ENCODE results near the gene LRRC56.

The LRRC56 gene

GRCh38 chr11:562046-562645 is 24.8 kb downstream of the LRRC56 start:
- Histone ChIP-seq H3K36me3 (ENCODE audit: insufficient read depth, low read length) (no peaks in the 10 kb centered on the region), H3K27ac (ENCODE audit: low read depth, low read length) (no peak overlapping the region), H2AFZ (ENCODE audit: low read length, unreplicated experiment) (no peak overlapping the region), H3K4me1 (ENCODE audit: control insufficient read depth, insufficient read depth, low read length, unreplicated experiment) (peaks cover 15% of the 10 kb centered on the region), H3K27me3 (ENCODE audit: insufficient read depth, low read length) (peaks cover 13% of the 10 kb centered on the region), H3K79me2 (ENCODE audit: control insufficient read depth, insufficient read depth, low read length, unreplicated experiment) (peaks cover 14% of the 10 kb centered on the region), H3K4me3 (ENCODE audit: low read depth, low read length) (peak overlapping the region; percentile 92; the same call in 1 of the 2 replicates)

GRCh38 chr11:563066-563811 is 25.9 kb downstream of the LRRC56 start:
- Histone ChIP-seq H3K79me2 (ENCODE audit: control insufficient read depth, insufficient read depth, low read length, unreplicated experiment) (peaks cover 25% of the 10 kb centered on the region), H3K36me3 (ENCODE audit: insufficient read depth, low read length) (no peaks in the 10 kb centered on the region), H3K27me3 (ENCODE audit: insufficient read depth, low read length) (peaks cover 2% of the 10 kb centered on the region; the same call in 1 of the 2 replicates), H3K4me1 (ENCODE audit: control insufficient read depth, insufficient read depth, low read length, unreplicated experiment) (peaks cover 16% of the 10 kb centered on the region), H3K4me3 (ENCODE audit: low read depth, low read length) (no peak overlapping the region), H2AFZ (ENCODE audit: low read length, unreplicated experiment) (no peak overlapping the region), H3K27ac (ENCODE audit: low read depth, low read length) (no peak overlapping the region)

- Histone ChIP-seq H3K27ac (ENCODE audit: low read depth, low read length) (no peak overlapping the region), H3K36me3 (ENCODE audit: insufficient read depth, low read length) (no peaks in the 10 kb centered on the region), H3K4me3 (ENCODE audit: low read depth, low read length) (no peak overlapping the region), H2AFZ (ENCODE audit: low read length, unreplicated experiment) (no peak overlapping the region), H3K27me3 (ENCODE audit: insufficient read depth, low read length) (no peaks in the 10 kb centered on the region), H3K79me2 (ENCODE audit: control insufficient read depth, insufficient read depth, low read length, unreplicated experiment) (peaks cover 28% of the 10 kb centered on the region), H3K4me1 (ENCODE audit: control insufficient read depth, insufficient read depth, low read length, unreplicated experiment) (peaks cover 17% of the 10 kb centered on the region)
These were observed 26.7 kb downstream of the LRRC56 start for GRCh38 chr11:563812-564578.

- Histone ChIP-seq H2AFZ (ENCODE audit: low read length, unreplicated experiment) (no peak overlapping the region), H3K4me1 (ENCODE audit: control insufficient read depth, insufficient read depth, low read length, unreplicated experiment) (peaks cover 25% of the 10 kb centered on the region), H3K4me3 (ENCODE audit: low read depth, low read length) (no peak overlapping the region), H3K27ac (ENCODE audit: low read depth, low read length) (no peak overlapping the region), H3K27me3 (ENCODE audit: insufficient read depth, low read length) (no peaks in the 10 kb centered on the region), H3K79me2 (ENCODE audit: control insufficient read depth, insufficient read depth, low read length, unreplicated experiment) (peaks cover 28% of the 10 kb centered on the region), H3K36me3 (ENCODE audit: insufficient read depth, low read length) (no peaks in the 10 kb centered on the region)
These were observed 28.7 kb downstream of the LRRC56 start for GRCh38 chr11:565921-566509.

GRCh38 chr11:567011-567628 is 29.8 kb downstream of the LRRC56 start:
- Histone ChIP-seq H3K36me3 (ENCODE audit: insufficient read depth, low read length) (no peaks in the 10 kb centered on the region), H3K27me3 (ENCODE audit: insufficient read depth, low read length) (no peaks in the 10 kb centered on the region), H3K4me3 (ENCODE audit: low read depth, low read length) (peak overlapping the region; percentile 95), H3K79me2 (ENCODE audit: control insufficient read depth, insufficient read depth, low read length, unreplicated experiment) (peaks cover 28% of the 10 kb centered on the region), H3K27ac (ENCODE audit: low read depth, low read length) (no peak overlapping the region), H2AFZ (ENCODE audit: low read length, unreplicated experiment) (no peak overlapping the region), H3K4me1 (ENCODE audit: control insufficient read depth, insufficient read depth, low read length, unreplicated experiment) (peaks cover 20% of the 10 kb centered on the region)

- no peaks in the 10 kb centered on the region for H3K27me3 ChIP-seq (ENCODE audit: insufficient read depth, low read length)
- H3K4me1 ChIP-seq (ENCODE audit: control insufficient read depth, insufficient read depth, low read length, unreplicated experiment) = peaks cover 20% of the 10 kb centered on the region
- H3K79me2 ChIP-seq (ENCODE audit: control insufficient read depth, insufficient read depth, low read length, unreplicated experiment) = peaks cover 28% of the 10 kb centered on the region
- peak overlapping the region; percentile 50 for H3K27ac ChIP-seq (ENCODE audit: low read depth, low read length)
- peak overlapping the region; percentile 95 for H3K4me3 ChIP-seq (ENCODE audit: low read depth, low read length)
- no peaks in the 10 kb centered on the region for H3K36me3 ChIP-seq (ENCODE audit: insufficient read depth, low read length)
- H2AFZ ChIP-seq (ENCODE audit: low read length, unreplicated experiment) = peak overlapping the region; percentile 68
These were observed 30.4 kb downstream of the LRRC56 start for GRCh38 chr11:567629-568292.

- Histone ChIP-seq H3K27me3 (ENCODE audit: insufficient read depth, low read length) (no peaks in the 10 kb centered on the region), H3K4me1 (ENCODE audit: control insufficient read depth, insufficient read depth, low read length, unreplicated experiment) (peaks cover 20% of the 10 kb centered on the region), H3K4me3 (ENCODE audit: low read depth, low read length) (peak overlapping the region; percentile 95), H3K36me3 (ENCODE audit: insufficient read depth, low read length) (no peaks in the 10 kb centered on the region), H3K27ac (ENCODE audit: low read depth, low read length) (peak overlapping the region; percentile 55), H3K79me2 (ENCODE audit: control insufficient read depth, insufficient read depth, low read length, unreplicated experiment) (peaks cover 28% of the 10 kb centered on the region), H2AFZ (ENCODE audit: low read length, unreplicated experiment) (peak overlapping the region; percentile 68)
These were observed 31.2 kb downstream of the LRRC56 start for GRCh38 chr11:568306-569157.

GRCh38 chr11:569158-569885 is 32.0 kb downstream of the LRRC56 start:
- peaks cover 20% of the 10 kb centered on the region for H3K4me1 ChIP-seq (ENCODE audit: control insufficient read depth, insufficient read depth, low read length, unreplicated experiment)
- peak overlapping the region; percentile 95 for H3K4me3 ChIP-seq (ENCODE audit: low read depth, low read length)
- no peaks in the 10 kb centered on the region for H3K36me3 ChIP-seq (ENCODE audit: insufficient read depth, low read length)
- peak overlapping the region; percentile 55 for H3K27ac ChIP-seq (ENCODE audit: low read depth, low read length)
- H2AFZ ChIP-seq (ENCODE audit: low read length, unreplicated experiment) = peak overlapping the region; percentile 14
- peaks cover 28% of the 10 kb centered on the region for H3K79me2 ChIP-seq (ENCODE audit: control insufficient read depth, insufficient read depth, low read length, unreplicated experiment)
- H3K27me3 ChIP-seq (ENCODE audit: insufficient read depth, low read length) = no peaks in the 10 kb centered on the region

- Histone ChIP-seq H3K4me3 (ENCODE audit: low read depth, low read length) (no peak overlapping the region), H3K4me1 (ENCODE audit: control insufficient read depth, insufficient read depth, low read length, unreplicated experiment) (peaks cover 17% of the 10 kb centered on the region), H3K27ac (ENCODE audit: low read depth, low read length) (no peak overlapping the region)
These were observed 34.5 kb downstream of the LRRC56 start for GRCh38 chr11:571802-572185.

More at GRCh38 chr11:571802-572185, 34.5 kb downstream of the LRRC56 start:
- H2AFZ ChIP-seq (ENCODE audit: low read length, unreplicated experiment) = no peak overlapping the region
- H3K27me3 ChIP-seq (ENCODE audit: insufficient read depth, low read length) = no peaks in the 10 kb centered on the region
- H3K79me2 ChIP-seq (ENCODE audit: control insufficient read depth, insufficient read depth, low read length, unreplicated experiment) = peaks cover 19% of the 10 kb centered on the region
- no peaks in the 10 kb centered on the region for H3K36me3 ChIP-seq (ENCODE audit: insufficient read depth, low read length)

Measured in ACC112 (cell line).